ENCODE measurements around the gene RAB3C.

RAB3C gene

DNA sequence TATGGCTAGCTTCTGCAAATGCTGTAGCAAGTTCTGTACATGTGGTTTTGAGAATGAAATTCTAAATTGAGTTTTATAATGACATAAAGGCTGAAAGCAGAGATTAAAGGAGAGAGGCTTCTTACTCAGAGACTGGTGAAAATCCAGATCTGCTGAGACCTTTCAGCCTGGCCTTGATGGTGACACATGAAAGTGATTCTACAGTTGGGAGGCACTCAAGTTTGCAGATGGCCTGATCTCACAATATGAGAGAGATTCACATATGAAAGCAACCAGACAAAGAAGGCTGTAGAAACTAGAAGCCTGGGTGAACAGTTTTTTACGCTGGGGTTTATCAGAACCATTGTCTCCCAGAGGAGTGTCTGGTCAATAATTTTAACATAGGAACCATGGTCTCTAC, 49.0 kb downstream of the RAB3C start:
- TF ChIP-seq, protein P1, sequence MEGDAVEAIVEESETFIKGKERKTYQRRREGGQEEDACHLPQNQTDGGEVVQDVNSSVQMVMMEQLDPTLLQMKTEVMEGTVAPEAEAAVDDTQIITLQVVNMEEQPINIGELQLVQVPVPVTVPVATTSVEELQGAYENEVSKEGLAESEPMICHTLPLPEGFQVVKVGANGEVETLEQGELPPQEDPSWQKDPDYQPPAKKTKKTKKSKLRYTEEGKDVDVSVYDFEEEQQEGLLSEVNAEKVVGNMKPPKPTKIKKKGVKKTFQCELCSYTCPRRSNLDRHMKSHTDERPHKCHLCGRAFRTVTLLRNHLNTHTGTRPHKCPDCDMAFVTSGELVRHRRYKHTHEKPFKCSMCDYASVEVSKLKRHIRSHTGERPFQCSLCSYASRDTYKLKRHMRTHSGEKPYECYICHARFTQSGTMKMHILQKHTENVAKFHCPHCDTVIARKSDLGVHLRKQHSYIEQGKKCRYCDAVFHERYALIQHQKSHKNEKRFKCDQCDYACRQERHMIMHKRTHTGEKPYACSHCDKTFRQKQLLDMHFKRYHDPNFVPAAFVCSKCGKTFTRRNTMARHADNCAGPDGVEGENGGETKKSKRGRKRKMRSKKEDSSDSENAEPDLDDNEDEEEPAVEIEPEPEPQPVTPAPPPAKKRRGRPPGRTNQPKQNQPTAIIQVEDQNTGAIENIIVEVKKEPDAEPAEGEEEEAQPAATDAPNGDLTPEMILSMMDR (IDR thresholded peaks at IDR 0.05): no peak

- TF ChIP-seq, protein P1 (IDR thresholded peaks at IDR 0.05): no peak
Observed at GRCh38 chr5:58635416-58635815, 52.5 kb downstream of the RAB3C start.

DNA sequence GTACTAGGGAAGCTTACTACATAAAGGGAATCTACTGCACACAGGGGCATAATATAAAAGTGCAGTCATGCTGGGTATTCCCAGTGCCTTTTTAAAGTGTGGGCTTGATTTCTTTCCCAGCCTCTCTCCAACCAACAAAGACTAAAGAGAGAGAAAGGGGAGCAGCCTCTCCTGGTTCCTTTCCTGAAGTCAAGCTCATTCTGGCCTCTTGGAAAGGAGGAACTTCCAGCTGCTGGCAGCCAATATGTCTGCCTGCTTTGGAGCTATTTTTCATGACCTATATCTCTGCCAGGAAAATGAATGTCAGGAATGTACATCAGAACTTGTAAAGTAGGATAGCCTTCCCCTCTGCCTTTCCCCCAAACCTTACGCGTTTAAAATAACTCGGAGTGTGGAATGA, 57.1 kb downstream of the RAB3C start:
- TF ChIP-seq, protein P1 (IDR thresholded peaks at IDR 0.05): no peak

DNA sequence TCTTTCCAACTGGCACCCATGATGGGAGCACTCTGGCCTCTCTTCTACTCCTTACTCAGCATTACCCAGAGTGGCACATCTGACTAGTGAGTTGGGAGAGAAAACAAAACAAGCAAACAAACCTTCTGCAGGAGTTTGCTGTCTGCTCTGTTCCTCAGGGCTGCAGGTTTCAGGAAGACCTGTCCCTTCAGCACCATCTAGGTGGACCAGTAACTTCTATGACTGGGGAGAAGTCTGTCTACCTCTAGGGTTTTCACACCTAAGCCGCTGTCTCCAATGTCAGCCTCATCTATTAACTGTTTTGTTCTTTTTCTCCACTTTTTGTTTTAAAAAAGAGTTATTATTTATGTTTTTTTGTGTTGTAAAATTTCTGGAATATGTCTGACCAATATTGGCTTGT, 58.7 kb downstream of the RAB3C start:
- TF ChIP-seq, protein P1 (IDR thresholded peaks at IDR 0.05): no peak

DNA sequence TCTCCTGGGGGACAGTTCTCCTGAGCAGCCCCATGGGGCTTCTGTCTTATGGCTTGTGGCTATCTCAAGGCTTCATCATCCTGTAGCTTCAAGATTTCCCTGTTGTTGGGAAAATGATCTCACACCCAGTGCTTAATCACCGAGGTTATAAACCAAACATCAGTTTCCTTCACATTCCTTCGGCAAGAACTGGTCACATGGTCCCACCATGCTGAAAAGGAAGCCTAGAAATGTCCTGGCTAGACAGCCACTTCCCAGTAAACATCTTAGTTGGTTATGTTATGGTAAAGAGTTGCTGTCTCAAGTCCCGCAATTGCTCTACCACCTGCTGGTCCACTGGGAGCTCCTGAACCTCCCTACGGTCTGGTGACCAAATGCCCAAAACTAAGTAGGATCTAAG, 66.0 kb downstream of the RAB3C start:
- TF ChIP-seq, protein P1 (IDR thresholded peaks at IDR 0.05): no peak

GRCh38 chr5:58649716-58650115, 66.8 kb downstream of the RAB3C start:
- TF ChIP-seq, protein P1 (IDR thresholded peaks at IDR 0.05): no peak

- TF ChIP-seq, protein P1 (IDR thresholded peaks at IDR 0.05): no peak
Observed at GRCh38 chr5:58653521-58653920, 70.6 kb downstream of the RAB3C start.

GRCh38 chr5:58666141-58666540, 83.3 kb downstream of the RAB3C start:
- TF ChIP-seq, protein P1 (IDR thresholded peaks at IDR 0.05): no peak
